ENCODE data around the gene DIPK1A.
A peak's percentile ranks its signal among the peaks of the same experiment; 100 is the strongest.

DIPK1A gene

GRCh38 chr1:92831762-92832536, 129.3 kb downstream of the DIPK1A start, which contains the start of gene RPL5:
TSS of gene RPL5 (plus strand) at chr1:92832040. CDS start at chr1:92832115, 75 bp downstream.
- H3K27ac ChIP-seq, result peak within 1 kb of the TSS; percentile 87 to 93
- H3K4me1 ChIP-seq, result peaks cover 0 to 46% (median 25%) of the 10 kb centered on the region in 4 donors
- H3K9me3 ChIP-seq, result no peaks in the 10 kb centered on the region
- peaks cover 14 to 34% (median 20%) of the 10 kb centered on the region in 3 donors for H3K36me3 ChIP-seq
- TF ChIP-seq CTCF (IDR thresholded peaks at IDR 0.05), result peak; percentile 89 to 90
- intact Hi-C loops (cut with DNase I; ENCODE audit: low total_unique reads), result loop anchor here (5.0 to 10.0 kb wide), 2 partner anchors 50 to 353 kb away; partner anchors contain the start of genes CCDC18 and TMED5
- DNase-seq, result peak; percentile 95 to 97
- peak within 1 kb of the TSS; percentile 75 to 96 for H3K4me3 ChIP-seq
- no peaks in the 10 kb centered on the region for H3K27me3 ChIP-seq

- no peaks in the 10 kb centered on the region for H3K9me3 ChIP-seq
- peaks cover 0 to 41% (median 22%) of the 10 kb centered on the region in 4 donors for H3K4me1 ChIP-seq
- no peaks in the 10 kb centered on the region for H3K27me3 ChIP-seq
- no peak for DNase-seq
- peak overlapping the region; percentile 9 to 93 for H3K27ac ChIP-seq
- peak overlapping the region; percentile 75 to 96 for H3K4me3 ChIP-seq
- TF ChIP-seq CTCF (IDR thresholded peaks at IDR 0.05), result no peak
- intact Hi-C loops (cut with DNase I; ENCODE audit: low total_unique reads), result loop anchor here (5.0 to 10.0 kb wide), 2 partner anchors 49 to 353 kb away; partner anchors contain the start of genes CCDC18 and TMED5
- H3K36me3 ChIP-seq, result peaks cover 8 to 28% (median 17%) of the 10 kb centered on the region in 3 donors
Measured at GRCh38 chr1:92831368-92831761, 129.9 kb downstream of the DIPK1A start.

- no peak for DNase-seq
- no peaks in the 10 kb centered on the region for H3K27me3 ChIP-seq
- H3K27ac ChIP-seq, result no peak overlapping the region
- no peak overlapping the region for H3K4me3 ChIP-seq
- H3K4me1 ChIP-seq, result peaks cover 0 to 5% (median 2%) of the 10 kb centered on the region in 4 donors
- TF ChIP-seq CTCF (IDR thresholded peaks at IDR 0.05), result no peak
- intact Hi-C loops (cut with DNase I; ENCODE audit: low total_unique reads), result no loop called here
- H3K9me3 ChIP-seq, result no peaks in the 10 kb centered on the region
- H3K36me3 ChIP-seq, result no peaks in the 10 kb centered on the region
Measured at GRCh38 chr1:92826792-92827191, 134.5 kb downstream of the DIPK1A start.

GRCh38 chr1:92822879-92823278, 138.4 kb downstream of the DIPK1A start:
- H3K27ac ChIP-seq, result no peak overlapping the region
- H3K4me3 ChIP-seq, result no peak overlapping the region
- H3K36me3 ChIP-seq, result no peaks in the 10 kb centered on the region
- intact Hi-C loops (cut with DNase I; ENCODE audit: low total_unique reads), result no loop called here
- no peaks in the 10 kb centered on the region for H3K9me3 ChIP-seq
- no peak for DNase-seq
- no peaks in the 10 kb centered on the region for H3K4me1 ChIP-seq
- H3K27me3 ChIP-seq, result no peaks in the 10 kb centered on the region
- TF ChIP-seq CTCF (IDR thresholded peaks at IDR 0.05), result no peak

GRCh38 chr1:92820551-92820950, 140.7 kb downstream of the DIPK1A start:
- Histone ChIP-seq H3K27ac (no peak overlapping the region), H3K9me3 (no peaks in the 10 kb centered on the region), H3K27me3 (no peaks in the 10 kb centered on the region), H3K4me3 (no peak overlapping the region), H3K4me1 (no peaks in the 10 kb centered on the region), H3K36me3 (no peaks in the 10 kb centered on the region)
- no peak for DNase-seq
- TF ChIP-seq CTCF (IDR thresholded peaks at IDR 0.05), result no peak
- intact Hi-C loops (cut with DNase I; ENCODE audit: low total_unique reads), result no loop called here

All from tibial artery (tissue), 4 donors.